Gastrocnemius medialis (tissue), 4 donors: ENCODE measurements around the gene ARHGAP26. TPM values are rescaled to one million over a fixed set of nuclear protein-coding genes. Genes with fewer than 3 reads are reported as not detected.
A peak's percentile ranks its signal among the peaks of the same experiment; 100 is the strongest.

ENCODE experiments used
- ATAC-seq, 2 donors: fragments of 150-250 bp; one replicate each; pipeline ENCODE4 v1.9.1; 2016
- DNase-seq, 2 donors: peaks; one replicate each; pipeline ENCODE4 v3.0.0-alpha.2; 2019
- H3K27ac ChIP-seq, 4 donors: fragments of 200-600 bp; sonication (generic); 1 replicate in 1 of 4; 2 replicates in 3 of 4; pipeline ENCODE4 v1.5.1; 2016 to 2018; ENCODE audit warnings: mild to moderate bottlenecking in 2 of 4, moderate library complexity in 1 of 4
- H3K27me3 ChIP-seq, 3 donors: fragments of 200-600 bp; sonication (generic) in 2 of 3; 1 replicate in 1 of 3; 2 replicates in 2 of 3; pipeline versions ENCODE4 v1.5.1 to v1.6.0; 2016 to 2019; ENCODE audit warnings: mild to moderate bottlenecking in 1 of 3, moderate library complexity in 1 of 3
- H3K36me3 ChIP-seq, 2 donors: fragments of 200-600 bp; sonication (generic) in 1 of 2; one replicate each; pipeline ENCODE4 v1.5.1; 2017 to 2018
- H3K4me1 ChIP-seq, 2 donors: fragments of 200-600 bp; sonication (generic) in 1 of 2; one replicate each; pipeline ENCODE4 v1.5.1; 2016 to 2017; ENCODE audit warnings: mild to moderate bottlenecking in 2 of 2
- H3K4me3 ChIP-seq, 4 donors: fragments of 200-600 bp; sonication (generic) in 3 of 4; 1 replicate in 1 of 4; 2 replicates in 3 of 4; pipeline ENCODE4 v1.5.1; 2016 to 2019; ENCODE audit warnings: mild to moderate bottlenecking in 2 of 4
- H3K9me3 ChIP-seq, 3 donors: fragments of 200-600 bp; sonication (generic) in 2 of 3; 1 replicate in 1 of 3; 2 replicates in 2 of 3; pipeline ENCODE4 v1.5.1; 2016 to 2019
- POLR2A ChIP-seq, 2 donors: fragments of 450-650 bp; IDR thresholded peaks; one replicate each; pipeline ENCODE4 v1.6.1; 2017; ENCODE audit warnings: antibody characterized with exemption in 2 of 2, mild to moderate bottlenecking in 2 of 2, moderate library complexity in 2 of 2
- in situ Hi-C, 4 donors: fragments of 200-750 bp; cut with MboI; loops; one replicate each; pipeline versions ENCODE4 v1.15.0 to v1.8.0; 2017; ENCODE audit warnings: low sequenced_read_pairs in 4 of 4
- intact Hi-C: fragments of 100-400 bp; cut with DNase I; formaldehyde crosslinking; loops from one replicate; pipeline ENCODE4 v1.15.1; 2023; ENCODE audit warnings: low total_unique reads
- total RNA-seq, 4 donors: library from RNA; depleted of rRNA; stranded (reverse); fragments of >200 nt; gene quantifications; one replicate each; pipeline versions ENCODE4 v1.1.0 to v1.2.3, GENCODE V29; 2016
- TF ChIP-seq, protein P1 (sequence below), 5 experiments: fragments of 450-650 bp in 3 of 5; fragments of 200-600 bp in 2 of 5; sonication (generic) in 2 of 5; IDR thresholded peaks in 4 of 5; conservative IDR thresholded peaks in 1 of 5; 1 replicate in 4 of 5; 2 replicates in 1 of 5; pipeline ENCODE4 v1.5.1; 2016 to 2019; ENCODE audit warnings: antibody characterized with exemption in 5 of 5, mild to moderate bottlenecking in 3 of 5, moderate library complexity in 3 of 5

Gene ARHGAP26
- total RNA-seq, 4 donors from 2014 or later: 9.1 to 22.4 (median 13.4) TPM

DNA sequence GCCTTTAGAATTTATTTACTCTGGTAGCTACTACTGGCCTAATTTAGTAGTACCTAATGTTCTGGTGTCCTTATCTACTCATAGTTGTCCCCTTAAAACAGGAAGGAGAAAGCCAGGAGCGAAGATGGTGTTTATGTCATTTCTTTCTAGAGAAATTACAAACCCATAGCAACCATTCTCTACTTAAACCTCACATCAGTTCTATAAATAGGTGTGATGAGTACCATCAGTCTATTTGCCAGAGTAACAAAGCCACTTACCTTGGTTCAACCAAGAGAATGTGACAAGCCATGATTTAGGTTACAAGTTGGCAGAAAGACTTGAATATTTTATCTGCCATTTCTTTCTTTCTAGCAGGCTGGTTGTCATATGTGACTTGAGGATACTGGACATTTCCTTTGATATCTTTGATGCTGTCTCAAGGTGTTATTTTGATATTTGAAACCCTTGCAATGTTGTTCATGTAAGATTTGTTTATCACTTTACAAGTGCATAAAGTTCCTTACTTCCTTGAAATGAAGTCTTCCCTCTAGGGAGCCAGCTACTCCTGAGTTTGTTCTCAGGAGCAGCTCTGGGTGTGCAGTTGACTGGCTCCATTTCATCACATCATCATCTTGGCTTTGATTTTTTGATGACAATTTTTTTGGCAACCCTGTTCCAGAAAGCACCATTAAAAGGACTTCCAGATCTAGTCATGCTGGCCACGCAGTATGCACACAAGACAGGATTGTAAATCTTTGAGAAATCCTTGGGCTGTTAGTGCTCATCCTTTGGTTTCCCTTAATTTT is 286.8 kb downstream of the ARHGAP26 start:
- H3K27me3 ChIP-seq: no peaks in the 10 kb centered on the region
- intact Hi-C loops: loop anchor here (1.0 to 2.0 kb wide), 4 partner anchors 34 to 346 kb away; partner anchors contain the start of gene NR3C1
- H3K4me3 ChIP-seq: peak overlapping the region in 3 of 4 donors; percentile 5 to 15 (median 10)
- ATAC-seq: peak; percentile 90
- peak overlapping the region; percentile 86 to 91 (median 88) for H3K27ac ChIP-seq
- H3K36me3 ChIP-seq: no peaks in the 10 kb centered on the region
- TF ChIP-seq, protein P1, sequence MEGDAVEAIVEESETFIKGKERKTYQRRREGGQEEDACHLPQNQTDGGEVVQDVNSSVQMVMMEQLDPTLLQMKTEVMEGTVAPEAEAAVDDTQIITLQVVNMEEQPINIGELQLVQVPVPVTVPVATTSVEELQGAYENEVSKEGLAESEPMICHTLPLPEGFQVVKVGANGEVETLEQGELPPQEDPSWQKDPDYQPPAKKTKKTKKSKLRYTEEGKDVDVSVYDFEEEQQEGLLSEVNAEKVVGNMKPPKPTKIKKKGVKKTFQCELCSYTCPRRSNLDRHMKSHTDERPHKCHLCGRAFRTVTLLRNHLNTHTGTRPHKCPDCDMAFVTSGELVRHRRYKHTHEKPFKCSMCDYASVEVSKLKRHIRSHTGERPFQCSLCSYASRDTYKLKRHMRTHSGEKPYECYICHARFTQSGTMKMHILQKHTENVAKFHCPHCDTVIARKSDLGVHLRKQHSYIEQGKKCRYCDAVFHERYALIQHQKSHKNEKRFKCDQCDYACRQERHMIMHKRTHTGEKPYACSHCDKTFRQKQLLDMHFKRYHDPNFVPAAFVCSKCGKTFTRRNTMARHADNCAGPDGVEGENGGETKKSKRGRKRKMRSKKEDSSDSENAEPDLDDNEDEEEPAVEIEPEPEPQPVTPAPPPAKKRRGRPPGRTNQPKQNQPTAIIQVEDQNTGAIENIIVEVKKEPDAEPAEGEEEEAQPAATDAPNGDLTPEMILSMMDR (IDR thresholded peaks at IDR 0.05 in 4 of 5, conservative IDR thresholded peaks at IDR 0.05 in 1 of 5): no peak
- peak in 1 of 2 donors; percentile 14 for TF ChIP-seq POLR2A (IDR thresholded peaks at IDR 0.05)
- in situ Hi-C loops: loop anchor here in 1 of 4 donors (5.0 kb wide), 1 partner anchor 85 kb away; no protein-coding TSS in a partner anchor
- H3K4me1 ChIP-seq: peaks cover 96 to 98% of the 10 kb centered on the region in 2 donors
- H3K9me3 ChIP-seq: no peaks in the 10 kb centered on the region
- peak; percentile 59 to 62 for DNase-seq

DNA sequence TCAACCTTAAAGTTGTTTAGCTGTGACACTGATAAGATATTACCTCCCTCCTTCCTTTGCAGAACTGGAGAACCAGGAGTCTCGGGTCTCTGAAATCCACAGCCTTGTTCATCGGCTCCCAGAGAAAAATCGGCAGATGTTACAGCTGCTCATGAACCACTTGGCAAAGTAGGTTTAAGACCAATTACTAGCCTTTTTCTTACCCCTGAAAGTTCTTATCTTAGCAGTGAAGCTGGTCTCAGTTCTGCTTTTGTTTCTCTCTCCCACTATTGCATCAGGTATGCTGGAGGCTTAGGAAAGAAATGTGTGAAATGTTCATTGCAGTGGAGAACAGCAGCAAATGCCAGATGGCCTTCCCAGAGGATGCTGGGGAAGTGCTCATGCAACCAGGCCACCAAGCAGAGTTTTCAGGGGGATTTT is 287.4 kb downstream of the ARHGAP26 start:
- H3K4me1 ChIP-seq: peaks cover 93 to 97% of the 10 kb centered on the region in 2 donors
- in situ Hi-C loops: loop anchor here in 1 of 4 donors (5.0 kb wide), 1 partner anchor 85 kb away; no protein-coding TSS in a partner anchor
- H3K4me3 ChIP-seq: peak overlapping the region in 3 of 4 donors; percentile 0 to 15 (median 10)
- ATAC-seq (peak; percentile 47 to 76), DNase-seq (peak in 1 of 2 donors; percentile 67)
- H3K36me3 ChIP-seq: no peaks in the 10 kb centered on the region
- intact Hi-C loops: loop anchor here (1.0 to 2.0 kb wide), 4 partner anchors 35 to 345 kb away; partner anchors contain the start of gene NR3C1
- H3K27me3 ChIP-seq: no peaks in the 10 kb centered on the region
- no peak for TF ChIP-seq POLR2A (IDR thresholded peaks at IDR 0.05)
- TF ChIP-seq, protein P1 (IDR thresholded peaks at IDR 0.05 in 4 of 5, conservative IDR thresholded peaks at IDR 0.05 in 1 of 5): no peak
- peak overlapping the region; percentile 86 to 91 (median 88) for H3K27ac ChIP-seq
- no peaks in the 10 kb centered on the region for H3K9me3 ChIP-seq

DNA sequence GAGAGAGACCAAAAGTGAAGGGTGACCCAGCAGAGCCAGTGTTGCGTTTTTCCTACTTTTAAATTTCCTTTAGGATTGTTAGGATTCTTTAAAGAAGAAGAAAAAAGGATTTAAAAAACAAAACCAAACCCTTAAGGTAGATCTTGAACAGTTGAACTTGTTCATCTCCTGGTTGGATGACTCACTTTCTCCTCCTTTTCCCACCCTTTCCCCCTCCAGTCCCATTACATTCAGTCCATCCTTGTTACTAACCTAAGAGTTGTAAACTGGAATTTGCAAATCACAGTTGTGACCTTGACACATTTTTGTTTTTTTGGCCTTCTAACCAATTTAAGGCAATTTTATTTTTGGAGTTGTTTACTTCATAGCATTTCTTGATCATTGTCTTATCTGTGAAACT is 289.2 kb downstream of the ARHGAP26 start:
- Histone ChIP-seq H3K9me3 (no peaks in the 10 kb centered on the region), H3K4me3 (no peak overlapping the region), H3K27me3 (no peaks in the 10 kb centered on the region), H3K4me1 (peaks cover 93 to 97% of the 10 kb centered on the region in 2 donors), H3K36me3 (no peaks in the 10 kb centered on the region), H3K27ac (peak overlapping the region; percentile 86 to 91 (median 88))
- DNase-seq (no peak), ATAC-seq (no peak)
- in situ Hi-C loops (loop anchor here in 1 of 4 donors (5.0 kb wide), 1 partner anchor 83 kb away; no protein-coding TSS in a partner anchor), intact Hi-C loops (no loop called here)
- TF ChIP-seq, protein P1 (IDR thresholded peaks at IDR 0.05 in 4 of 5, conservative IDR thresholded peaks at IDR 0.05 in 1 of 5): no peak
- no peak for TF ChIP-seq POLR2A (IDR thresholded peaks at IDR 0.05)

DNA sequence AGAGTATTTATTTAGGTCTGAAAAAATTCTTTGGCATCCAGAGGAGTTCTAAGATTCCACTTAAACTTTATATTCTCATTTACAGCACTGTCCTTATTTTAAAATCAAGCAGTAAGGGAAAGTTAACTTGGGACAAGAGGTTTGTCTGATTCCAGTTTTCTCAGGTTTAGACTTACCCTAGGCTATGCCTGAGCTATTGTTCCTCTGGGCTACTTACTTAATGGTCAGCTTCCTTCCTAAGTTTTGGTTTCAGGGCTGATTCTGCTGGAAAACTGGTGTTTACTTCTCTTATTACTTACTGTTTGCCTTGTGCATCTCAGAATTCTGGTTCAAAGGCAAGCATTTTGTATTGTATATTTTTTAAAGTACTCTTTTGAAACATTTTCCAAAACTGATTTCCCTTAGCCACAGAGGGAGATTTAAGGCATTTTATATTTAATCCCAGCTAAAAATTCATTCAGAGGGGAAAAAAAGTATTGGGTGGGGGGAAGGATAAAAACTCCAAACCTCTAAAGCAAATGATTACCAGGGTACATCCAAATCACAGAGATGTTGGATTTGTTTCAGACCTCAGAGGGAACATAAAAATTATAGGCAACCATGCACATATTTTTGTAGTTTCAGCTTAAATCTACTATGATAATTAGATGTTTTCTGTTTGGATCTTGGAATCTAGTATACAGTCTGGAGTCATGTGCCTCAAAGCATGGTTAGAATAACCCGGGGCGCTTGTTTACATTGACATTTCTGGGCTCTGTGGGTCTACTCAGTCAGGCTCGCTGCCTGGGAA is 290.0 kb downstream of the ARHGAP26 start:
- in situ Hi-C loops: loop anchor here in 1 of 4 donors (5.0 kb wide), 1 partner anchor 82 kb away; no protein-coding TSS in a partner anchor
- TF ChIP-seq POLR2A (IDR thresholded peaks at IDR 0.05): no peak
- TF ChIP-seq, protein P1 (IDR thresholded peaks at IDR 0.05 in 4 of 5, conservative IDR thresholded peaks at IDR 0.05 in 1 of 5): no peak
- H3K9me3 ChIP-seq: no peaks in the 10 kb centered on the region

More for the DNA sequence above, 290.0 kb downstream of the ARHGAP26 start:
- Histone ChIP-seq H3K27ac (peak overlapping the region; percentile 86 to 91 (median 88)), H3K4me1 (peaks cover 94 to 97% of the 10 kb centered on the region in 2 donors), H3K4me3 (no peak overlapping the region), H3K36me3 (no peaks in the 10 kb centered on the region), H3K27me3 (no peaks in the 10 kb centered on the region)
- ATAC-seq (no peak), DNase-seq (no peak)
- intact Hi-C loops: no loop called here
